AG10803 (cell line): ENCODE measurements around the gene CACNG3.
"Not testable (repeated sequence)": the region's sequence is repeated elsewhere in the genome, so short reads cannot be mapped to it uniquely, and the experiment has no call there.

Experiments used
- DNase-seq: peaks from one replicate; pipeline ENCODE4 v3.0.0; 2010; ENCODE audit warnings: low read depth
- H3K4me3 ChIP-seq: 2 replicates; pipeline ENCODE4 v1.5.1; 2011; ENCODE audit warnings: mild to moderate bottlenecking, low read length, control low read depth
- TF ChIP-seq, protein P1 (sequence below): conservative IDR thresholded peaks from 2 replicates; pipeline ENCODE4 v1.5.1; 2011; ENCODE audit warnings: mild to moderate bottlenecking, low read length, control low read depth, inconsistent platforms

CACNG3 gene

GRCh38 chr16:24221219-24221618 lies 34.9 kb upstream of the CACNG3 start:
- H3K4me3 ChIP-seq = no peak overlapping the region
- no peak for DNase-seq
- TF ChIP-seq, protein P1, sequence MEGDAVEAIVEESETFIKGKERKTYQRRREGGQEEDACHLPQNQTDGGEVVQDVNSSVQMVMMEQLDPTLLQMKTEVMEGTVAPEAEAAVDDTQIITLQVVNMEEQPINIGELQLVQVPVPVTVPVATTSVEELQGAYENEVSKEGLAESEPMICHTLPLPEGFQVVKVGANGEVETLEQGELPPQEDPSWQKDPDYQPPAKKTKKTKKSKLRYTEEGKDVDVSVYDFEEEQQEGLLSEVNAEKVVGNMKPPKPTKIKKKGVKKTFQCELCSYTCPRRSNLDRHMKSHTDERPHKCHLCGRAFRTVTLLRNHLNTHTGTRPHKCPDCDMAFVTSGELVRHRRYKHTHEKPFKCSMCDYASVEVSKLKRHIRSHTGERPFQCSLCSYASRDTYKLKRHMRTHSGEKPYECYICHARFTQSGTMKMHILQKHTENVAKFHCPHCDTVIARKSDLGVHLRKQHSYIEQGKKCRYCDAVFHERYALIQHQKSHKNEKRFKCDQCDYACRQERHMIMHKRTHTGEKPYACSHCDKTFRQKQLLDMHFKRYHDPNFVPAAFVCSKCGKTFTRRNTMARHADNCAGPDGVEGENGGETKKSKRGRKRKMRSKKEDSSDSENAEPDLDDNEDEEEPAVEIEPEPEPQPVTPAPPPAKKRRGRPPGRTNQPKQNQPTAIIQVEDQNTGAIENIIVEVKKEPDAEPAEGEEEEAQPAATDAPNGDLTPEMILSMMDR = no peak

- DNase-seq = no peak
- H3K4me3 ChIP-seq = no peak overlapping the region
- TF ChIP-seq, protein P1 = no peak
These were observed 27.6 kb upstream of the CACNG3 start for GRCh38 chr16:24228514-24228913.

DNA sequence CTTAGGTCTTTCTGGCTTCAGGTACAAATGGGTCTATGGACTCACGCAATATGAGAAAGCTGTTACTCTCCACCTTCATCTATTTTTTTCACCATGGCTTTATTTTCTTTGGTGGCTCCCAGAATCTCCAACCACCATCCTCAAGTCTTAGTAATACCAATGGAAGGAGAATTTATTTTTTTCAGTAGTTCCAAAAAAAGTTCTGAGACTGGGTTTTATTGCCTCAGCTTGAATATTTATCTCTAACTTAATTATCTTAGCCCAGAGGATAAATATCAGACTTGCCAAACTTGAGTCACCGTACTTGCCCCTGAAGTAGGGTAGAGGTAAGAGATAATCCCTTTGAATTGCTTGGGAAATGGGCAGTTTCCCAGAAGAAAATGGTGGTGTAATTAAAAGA lies 23.2 kb upstream of the CACNG3 start:
- TF ChIP-seq, protein P1 = no peak

GRCh38 chr16:24234737-24235136 lies 21.4 kb upstream of the CACNG3 start:
- no peak for DNase-seq
- H3K4me3 ChIP-seq = no peak overlapping the region
- TF ChIP-seq, protein P1 = no peak

More for the DNA sequence above, 23.2 kb upstream of the CACNG3 start:
- DNase-seq = no peak
- H3K4me3 ChIP-seq = no peak overlapping the region

GRCh38 chr16:24235806-24236205 lies 20.3 kb upstream of the CACNG3 start:
- TF ChIP-seq, protein P1 = no peak
- DNase-seq = no peak
- H3K4me3 ChIP-seq = no peak overlapping the region

DNA sequence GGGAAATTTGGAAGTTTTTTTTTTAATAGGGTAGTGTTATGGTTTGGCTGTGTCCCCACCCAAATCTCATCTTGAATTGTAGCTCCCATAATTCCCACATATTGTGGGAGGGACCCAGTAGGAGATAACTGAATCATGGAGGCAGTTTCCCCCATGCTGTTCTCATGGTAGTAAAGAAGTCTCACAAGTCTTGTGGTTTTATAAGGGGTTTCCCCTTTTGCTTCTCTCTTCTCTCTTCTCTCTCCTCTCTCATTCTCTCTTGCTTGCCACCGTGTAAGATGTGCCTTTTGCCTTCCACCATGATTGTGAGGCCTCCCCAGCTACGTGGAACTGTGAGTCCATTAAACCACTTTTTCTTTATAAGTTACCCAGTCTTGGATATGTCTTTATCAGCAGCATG lies 17.3 kb upstream of the CACNG3 start:
- H3K4me3 ChIP-seq, DNase-seq: not testable (repeated sequence)

- H3K4me3 ChIP-seq = no peak overlapping the region
- TF ChIP-seq, protein P1 = no peak
- no peak for DNase-seq
These were observed 9.1 kb upstream of the CACNG3 start for GRCh38 chr16:24246911-24247607.
